ENCODE data around the gene PHB1. TPM values are rescaled to one million over a fixed set of nuclear protein-coding genes. Genes with fewer than 3 reads are reported as not detected.
"Not testable (repeated sequence)": the region's sequence is repeated elsewhere in the genome, so short reads cannot be mapped to it uniquely, and the experiment has no call there.

The PHB1 gene
- polyA plus RNA-seq, 3 donors = 262 to 291 (median 269) TPM

DNA sequence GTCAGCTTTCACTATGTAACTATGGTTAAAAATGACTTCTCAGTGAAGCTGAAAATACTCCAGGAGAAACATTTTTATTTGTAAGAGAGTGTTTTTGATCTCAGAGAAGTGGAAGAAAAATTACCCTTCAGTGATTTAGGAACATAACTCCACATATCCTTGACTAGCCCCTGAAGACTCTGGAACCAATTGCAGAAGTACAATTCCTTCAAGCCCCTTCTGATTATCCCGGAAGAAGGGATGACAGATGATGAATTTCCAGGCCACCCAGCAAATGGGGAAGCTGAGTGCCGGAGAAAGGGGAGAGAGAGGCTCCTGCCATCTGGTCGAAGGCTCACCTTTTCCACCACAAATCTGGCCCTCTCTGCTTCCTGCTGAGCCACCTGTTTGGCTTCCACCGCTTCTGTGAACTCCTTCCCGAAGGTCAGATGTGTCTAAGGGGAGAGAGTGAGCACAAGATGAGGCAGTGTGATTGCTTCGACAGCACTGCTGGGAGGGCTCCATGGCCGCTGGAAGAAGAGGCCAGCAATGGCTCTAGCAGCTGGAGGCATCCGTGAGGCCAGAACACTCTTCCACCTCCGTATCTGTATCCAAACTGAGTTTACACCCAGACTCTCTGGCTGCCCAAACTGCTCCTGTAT, 8.1 kb downstream of the PHB1 start:
- DNase-seq (ENCODE audit: low read depth in 3 of 3, low spot score in 2 of 3) = no peak

DNA sequence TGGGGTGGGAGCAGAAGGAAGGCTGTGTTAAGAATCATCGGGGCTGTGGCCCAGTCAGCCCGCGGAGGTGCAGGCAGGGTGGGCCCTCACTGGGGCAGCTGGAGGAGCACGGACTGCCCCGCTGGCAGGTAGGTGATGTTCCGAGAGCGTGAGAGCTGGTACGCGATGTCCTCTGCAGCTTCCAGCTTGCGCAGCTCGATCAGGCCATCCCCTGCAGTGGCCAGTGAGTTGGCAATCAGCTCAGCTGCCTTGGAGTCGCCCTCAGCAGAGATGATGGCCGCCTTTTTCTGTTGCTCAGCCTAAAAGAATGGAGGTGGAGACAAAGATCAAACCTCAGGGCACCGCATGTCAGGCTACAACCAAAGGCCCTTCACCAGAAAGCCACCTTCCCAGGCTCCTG, 9.8 kb downstream of the PHB1 start:
- no peak for DNase-seq (ENCODE audit: low read depth in 3 of 3, low spot score in 2 of 3)

- no peak for DNase-seq (ENCODE audit: low read depth in 3 of 3, low spot score in 2 of 3)
Observed at GRCh38 chr17:49404361-49404760, 10.3 kb downstream of the PHB1 start.

DNA sequence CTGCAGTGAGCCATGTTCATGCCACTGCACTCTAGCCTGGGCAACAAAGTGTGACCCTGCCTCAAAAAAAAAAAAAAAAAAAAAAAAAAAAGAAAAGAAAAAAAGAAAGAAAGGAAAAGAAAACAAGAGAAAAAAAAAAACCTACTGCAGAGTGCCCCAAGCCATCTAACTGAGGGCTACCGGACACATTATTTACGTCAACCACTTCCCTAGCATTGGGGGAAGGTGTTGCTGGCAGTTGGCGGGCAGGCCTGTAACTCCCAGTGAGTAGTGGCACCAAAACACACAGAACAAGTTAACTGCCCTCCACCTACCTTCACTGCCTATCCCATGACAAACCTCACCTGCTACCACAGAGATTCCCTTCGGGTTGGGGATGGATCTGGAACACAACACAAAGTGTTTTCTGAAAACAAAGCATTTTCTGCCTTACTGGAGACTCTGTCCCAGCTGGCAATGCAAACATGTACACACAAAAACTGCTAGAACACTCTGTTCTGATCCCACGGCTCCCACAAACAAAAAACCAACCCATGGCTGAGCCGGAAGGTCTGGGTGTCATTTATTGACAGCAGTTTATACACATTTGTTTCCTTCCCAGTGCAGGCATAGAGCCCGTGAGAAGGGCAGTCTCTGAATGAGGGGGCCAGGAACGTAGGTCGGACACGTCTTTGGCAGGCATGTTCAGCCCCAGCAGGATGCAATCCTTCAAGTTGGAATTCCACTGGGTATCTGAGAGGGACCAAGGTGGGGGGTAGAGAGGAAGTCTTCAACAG, 11.0 kb downstream of the PHB1 start:
- DNase-seq (ENCODE audit: low read depth in 3 of 3, low spot score in 2 of 3) = no peak

GRCh38 chr17:49402706-49403105, 12.0 kb downstream of the PHB1 start:
- DNase-seq (ENCODE audit: low read depth in 3 of 3, low spot score in 2 of 3) = no peak

GRCh38 chr17:49401971-49402611, 12.6 kb downstream of the PHB1 start:
- DNase-seq (ENCODE audit: low read depth in 3 of 3, low spot score in 2 of 3) = no peak

GRCh38 chr17:49399995-49400394, 14.7 kb downstream of the PHB1 start:
- DNase-seq (ENCODE audit: low read depth in 3 of 3, low spot score in 2 of 3) = no peak

DNA sequence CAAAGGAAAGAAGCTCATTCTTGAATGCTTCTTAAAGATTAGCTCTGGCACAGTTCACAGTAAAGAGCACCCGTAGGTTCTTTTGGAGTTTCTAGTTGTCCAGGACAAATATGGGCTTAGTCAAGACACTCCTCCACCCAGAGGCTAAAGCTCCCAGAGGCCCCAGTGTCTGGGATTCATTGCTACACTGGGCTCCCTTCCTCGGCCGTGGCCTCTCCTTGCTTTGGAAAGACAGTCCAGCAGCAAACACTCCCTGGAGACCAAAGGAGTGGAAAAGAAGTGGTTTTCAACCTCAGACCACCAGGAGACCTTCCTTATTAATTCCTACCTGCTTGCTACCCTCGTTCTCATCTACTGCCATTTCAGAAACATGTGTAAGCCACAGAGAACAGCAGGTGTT, 17.1 kb downstream of the PHB1 start:
- DNase-seq (ENCODE audit: low read depth in 3 of 3, low spot score in 2 of 3) = no peak

DNA sequence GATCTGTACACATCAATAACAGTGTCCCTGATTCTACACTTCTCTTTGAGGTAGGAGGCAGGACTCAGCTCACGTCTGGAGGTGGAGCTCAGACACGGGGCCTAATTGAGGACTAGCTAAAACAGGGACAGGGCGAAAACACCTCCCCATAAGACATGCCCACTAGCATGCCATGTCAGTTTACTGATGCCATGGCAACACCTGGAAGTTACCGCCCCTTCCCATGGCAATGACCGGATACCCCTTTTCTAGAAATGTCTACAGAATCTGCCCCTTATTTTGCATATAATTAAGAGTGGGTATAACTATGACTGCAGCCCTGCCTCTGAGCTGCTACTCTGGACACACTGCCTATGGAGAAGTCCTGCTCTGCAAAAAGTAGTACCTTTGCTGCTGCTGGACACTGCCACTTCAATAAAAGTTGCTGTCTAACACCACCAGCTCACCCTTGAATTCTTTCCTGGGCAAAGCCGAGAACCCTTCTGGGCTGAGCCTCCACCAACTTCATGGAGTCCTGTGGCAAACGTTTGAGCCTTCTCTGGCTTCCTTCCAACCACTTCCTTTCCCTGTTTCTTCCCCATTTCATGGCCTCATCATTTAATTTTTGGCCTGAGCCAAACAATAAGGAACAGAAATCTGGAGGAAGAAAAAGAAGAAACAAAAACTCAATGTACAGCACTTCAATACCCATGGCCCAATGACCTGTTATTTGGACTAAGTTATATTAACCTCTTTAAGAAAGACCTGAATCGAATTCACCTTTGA, 21.0 kb downstream of the PHB1 start:
- DNase-seq (ENCODE audit: low read depth in 3 of 3, low spot score in 2 of 3) = no peak

DNA sequence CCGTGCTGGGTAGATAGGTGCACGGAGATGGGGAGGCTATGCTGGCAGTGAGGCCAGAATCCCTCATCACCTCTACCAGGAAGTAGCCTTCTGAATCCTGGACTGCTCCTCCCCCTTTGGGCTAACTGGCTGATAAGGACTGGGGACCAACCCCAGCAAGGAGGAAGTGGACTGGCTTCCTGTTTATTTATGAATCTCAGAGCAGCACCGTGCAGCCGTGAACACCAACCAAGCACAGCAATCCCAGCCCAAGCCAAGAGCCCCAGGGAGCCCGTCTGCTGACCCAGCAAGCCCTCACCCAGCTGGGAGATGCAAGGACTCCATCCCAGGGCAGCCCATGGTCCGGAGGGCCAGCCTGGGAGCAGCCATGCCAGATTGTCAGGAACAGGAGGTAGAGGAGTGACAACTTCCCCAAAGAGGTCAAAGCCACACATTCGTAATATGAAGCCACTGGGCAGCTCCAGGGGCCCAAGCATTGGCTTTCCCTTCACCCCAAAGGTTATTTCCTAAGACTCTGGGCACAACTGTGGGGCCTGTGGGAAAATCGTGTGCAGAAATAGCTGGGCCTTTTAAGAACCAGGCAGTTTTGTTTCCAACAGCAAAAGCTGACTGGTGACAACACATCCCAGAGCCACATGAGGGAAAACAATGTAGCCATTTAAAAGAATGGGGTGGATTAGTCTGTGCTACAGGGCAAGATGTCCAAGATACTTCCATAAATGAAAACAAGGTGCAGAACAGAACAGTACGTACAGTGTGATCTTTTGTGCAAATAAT, 23.9 kb downstream of the PHB1 start:
- no peak for DNase-seq (ENCODE audit: low read depth in 3 of 3, low spot score in 2 of 3)

- not testable (repeated sequence) for DNase-seq (ENCODE audit: low read depth in 3 of 3, low spot score in 2 of 3)
Observed at GRCh38 chr17:49389514-49390347, 25.0 kb downstream of the PHB1 start.

DNA sequence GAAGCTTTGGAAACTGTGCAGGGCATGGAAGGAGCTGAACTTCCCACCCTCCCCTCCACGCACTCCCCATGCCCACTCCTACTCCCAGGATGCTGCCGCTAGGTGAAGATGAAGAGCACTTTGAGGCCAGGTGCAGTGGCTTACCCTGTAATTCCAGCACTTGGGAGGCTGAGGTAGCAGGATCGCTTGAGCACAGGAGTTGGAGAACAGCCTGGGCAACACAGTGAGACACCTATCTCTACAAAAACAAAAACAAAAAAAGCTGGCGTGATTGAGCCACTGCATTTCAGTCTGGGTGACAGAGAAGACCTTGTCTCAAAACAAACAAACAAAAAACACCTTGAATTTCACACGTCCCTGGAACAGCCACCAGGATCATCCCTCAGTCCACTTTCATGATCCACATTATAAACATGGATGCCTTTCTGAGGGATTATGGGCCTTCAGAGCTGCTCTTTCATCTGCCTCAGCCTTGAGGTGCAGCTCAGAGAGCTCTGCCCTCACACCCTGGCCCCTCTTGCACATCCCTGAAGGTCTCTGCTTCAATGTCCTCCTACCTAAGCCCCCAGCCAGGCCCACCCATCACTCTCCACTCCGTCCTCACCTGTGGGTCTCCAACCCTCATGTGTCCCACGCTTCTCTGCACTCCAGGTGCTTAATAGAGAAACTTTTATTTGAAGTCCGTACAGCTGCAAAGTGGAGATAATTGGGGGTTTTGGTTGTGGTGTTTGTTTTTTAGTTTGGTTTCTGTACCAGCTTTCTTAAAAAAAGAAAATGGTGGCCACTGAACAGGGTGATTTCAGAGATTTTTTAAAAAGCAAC, 25.8 kb downstream of the PHB1 start:
- DNase-seq (ENCODE audit: low read depth in 3 of 3, low spot score in 2 of 3) = no peak

- no peak for DNase-seq (ENCODE audit: low read depth in 3 of 3, low spot score in 2 of 3)
Observed at GRCh38 chr17:49388290-49388640, 26.4 kb downstream of the PHB1 start.

- DNase-seq (ENCODE audit: low read depth in 3 of 3, low spot score in 2 of 3) = no peak
Observed at GRCh38 chr17:49387498-49388289, 27.0 kb downstream of the PHB1 start.

DNA sequence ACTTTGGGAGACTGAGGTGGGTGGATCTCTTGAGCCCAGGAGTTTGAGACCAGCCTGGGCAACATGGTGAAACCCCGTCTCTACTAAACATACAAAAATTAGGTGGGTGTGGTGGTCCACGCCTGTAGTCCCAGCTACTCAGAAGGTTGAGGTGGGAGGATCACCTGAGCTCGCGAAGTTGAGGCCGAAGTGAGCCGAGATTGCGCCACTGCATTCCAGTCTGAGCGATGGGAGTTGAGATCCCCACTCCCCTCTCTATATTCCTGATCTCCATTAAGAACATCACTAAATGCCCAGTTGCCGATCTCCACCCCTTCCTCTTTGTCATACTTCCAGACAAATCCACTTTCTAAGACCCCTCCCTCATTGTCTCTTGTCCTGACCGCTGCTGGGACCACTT, 28.3 kb downstream of the PHB1 start:
- DNase-seq (ENCODE audit: low read depth in 3 of 3, low spot score in 2 of 3) = no peak

GRCh38 chr17:49384951-49385350, 29.7 kb downstream of the PHB1 start:
- no peak for DNase-seq (ENCODE audit: low read depth in 3 of 3, low spot score in 2 of 3)

GRCh38 chr17:49383060-49383459, 31.6 kb downstream of the PHB1 start:
- no peak for DNase-seq (ENCODE audit: low read depth in 3 of 3, low spot score in 2 of 3)

DNA sequence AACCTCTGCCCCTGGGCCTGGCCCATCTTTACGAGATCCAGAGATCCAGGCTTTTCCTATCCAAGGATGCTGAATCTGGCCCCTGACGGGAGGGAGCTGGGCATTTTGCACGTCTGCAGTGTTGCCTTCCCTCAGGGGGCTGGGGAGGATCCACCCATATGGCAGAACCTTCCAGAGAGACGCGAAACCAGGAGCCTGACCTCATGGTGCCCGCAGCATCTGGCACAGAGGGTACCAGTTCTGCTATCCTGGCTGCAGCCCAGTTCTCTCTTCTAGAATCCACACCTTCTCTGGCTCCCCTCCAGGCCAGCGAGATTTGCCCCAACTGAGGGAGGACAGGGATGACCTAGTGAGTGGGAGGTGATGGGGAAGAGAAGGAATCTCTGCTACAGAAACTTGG, 32.1 kb downstream of the PHB1 start:
- no peak for DNase-seq (ENCODE audit: low read depth in 3 of 3, low spot score in 2 of 3)

All from right renal cortex interstitium (tissue), 3 donors.